GM23338 (cell line): ENCODE data around the gene TMEM208.

Source experiments
- CTCF ChIP-seq, 2 experiments: fragments of 200-600 bp in 1 of 2; sonication (generic) in 1 of 2; conservative IDR thresholded peaks; 2 replicates each; pipeline versions ENCODE4 v1.5.1 to v1.6.1; 2016 to 2017; ENCODE audit warnings: antibody characterized with exemption in 2 of 2, low read depth in 2 of 2, mild to moderate bottlenecking in 2 of 2, moderate library complexity in 1 of 2
- EZH2 ChIP-seq: fragments of 200-600 bp; sonication (generic); IDR thresholded peaks from one replicate; pipeline ENCODE4 v1.8.0; 2017; ENCODE audit warnings: antibody characterized with exemption, mild to moderate bottlenecking, low read depth; ENCODE audit not compliant: unreplicated experiment
- EZH2phosphoT487 ChIP-seq: fragments of 200-600 bp; sonication (generic); IDR thresholded peaks from one replicate; pipeline ENCODE4 v1.8.1; 2018; ENCODE audit warnings: antibody characterized with exemption; ENCODE audit not compliant: unreplicated experiment
- POLR2AphosphoS5 ChIP-seq: IDR thresholded peaks from 2 replicates; pipeline ENCODE4 v1.6.1; 2016; ENCODE audit warnings: antibody characterized with exemption, low read depth
- REST ChIP-seq: IDR thresholded peaks from one replicate; pipeline ENCODE4 v1.6.1; 2018; ENCODE audit warnings: antibody characterized with exemption; ENCODE audit not compliant: unreplicated experiment
- STAT1 ChIP-seq: IDR thresholded peaks from one replicate; pipeline ENCODE4 v1.6.1; 2016; ENCODE audit warnings: antibody characterized with exemption; ENCODE audit not compliant: unreplicated experiment

GRCh38 chr16:67271446-67271845, 44.5 kb downstream of the TMEM208 start:
- no peak for TF ChIP-seq CTCF (conservative IDR thresholded peaks at IDR 0.05; ENCODE audit: low read depth in 2 of 2)
- TF ChIP-seq STAT1: no peak
- TF ChIP-seq POLR2AphosphoS5: no peak
- no peak for TF ChIP-seq EZH2
- no peak for TF ChIP-seq EZH2phosphoT487
- TF ChIP-seq REST: no peak
